GM23338 (cell line): Measurements from ENCODE around the gene PIK3IP1. TPM values are rescaled to one million over a fixed set of nuclear protein-coding genes. Genes with fewer than 3 reads are reported as not detected.

Experiments used
- ATAC-seq: fragments of 200-7000 bp; cut with Tn5 transposase; 3 replicates; pipeline ENCODE4 v1.9.1; 2020
- DNase-seq: peaks from one replicate; pipeline ENCODE4 v3.0.0-alpha.2; 2015; ENCODE audit warnings: low spot score
- H2AFZ ChIP-seq: fragments of 200-600 bp; sonication (generic); 2 replicates; pipeline ENCODE4 v1.8.0; 2016; ENCODE audit warnings: antibody characterized with exemption, mild to moderate bottlenecking, moderate library complexity
- H3F3A ChIP-seq: fragments of 200-600 bp; sonication (generic); replicated peaks from 2 replicates; pipeline ENCODE4 v1.8.0; 2017; ENCODE audit warnings: antibody characterized with exemption, mixed run types, low read depth
- H3K27ac ChIP-seq: fragments of 200-600 bp; sonication (generic); 2 replicates; pipeline ENCODE4 v1.6.1; 2016; ENCODE audit warnings: low read depth
- H3K27me3 ChIP-seq: fragments of 200-600 bp; sonication (generic); 2 replicates; pipeline ENCODE4 v1.8.0; 2016; ENCODE audit warnings: mild to moderate bottlenecking, mixed run types, moderate library complexity; ENCODE audit not compliant: insufficient read depth
- H3K36me3 ChIP-seq: fragments of 200-600 bp; sonication (generic); 2 replicates; pipeline ENCODE4 v1.8.0; 2016; ENCODE audit warnings: mild to moderate bottlenecking; ENCODE audit not compliant: insufficient read depth
- H3K4me1 ChIP-seq: fragments of 200-600 bp; sonication (generic); 2 replicates; pipeline ENCODE4 v1.8.0; 2016; ENCODE audit warnings: mild to moderate bottlenecking, moderate library complexity; ENCODE audit not compliant: insufficient read depth
- H3K4me2 ChIP-seq: fragments of 200-600 bp; sonication (generic); 2 replicates; pipeline ENCODE4 v1.7.1; 2017; ENCODE audit warnings: mixed run types
- H3K4me3 ChIP-seq: fragments of 200-600 bp; sonication (generic); 2 replicates; pipeline ENCODE4 v1.6.1; 2016; ENCODE audit warnings: mixed run types
- H3K79me2 ChIP-seq: fragments of 200-600 bp; sonication (generic); replicated peaks from 2 replicates; pipeline ENCODE4 v1.8.0; 2017; ENCODE audit warnings: mild to moderate bottlenecking; ENCODE audit not compliant: insufficient read depth
- H3K9me2 ChIP-seq: fragments of 200-600 bp; sonication (generic); 2 replicates; pipeline ENCODE4 v1.8.0; 2017; ENCODE audit not compliant: insufficient read depth
- H4K20me1 ChIP-seq: fragments of 200-600 bp; sonication (generic); replicated peaks from 2 replicates; pipeline ENCODE4 v1.8.0; 2017; ENCODE audit warnings: mild to moderate bottlenecking; ENCODE audit not compliant: insufficient read depth
- H3K27ac Mint-ChIP-seq: 2 replicates; pipeline ENCODE4 v1.8.0; 2020; ENCODE audit warnings: inconsistent platforms, mild to moderate bottlenecking, moderate library complexity, mixed read lengths
- H3K27me3 Mint-ChIP-seq: 3 replicates; pipeline ENCODE4 v1.8.0; 2022; ENCODE audit warnings: low read depth, mild to moderate bottlenecking, moderate library complexity, mixed read lengths, inconsistent platforms; ENCODE audit not compliant: insufficient read depth, poor library complexity
- H3K36me3 Mint-ChIP-seq: 3 replicates; pipeline ENCODE4 v1.8.0; 2021; ENCODE audit warnings: low read depth, mild to moderate bottlenecking, inconsistent platforms, moderate library complexity, mixed read lengths
- H3K4me1 Mint-ChIP-seq: 3 replicates; pipeline ENCODE4 v1.8.0; 2020; ENCODE audit warnings: mild to moderate bottlenecking, inconsistent platforms, mixed read lengths
- H3K4me3 Mint-ChIP-seq: 3 replicates; pipeline ENCODE4 v1.8.0; 2021; ENCODE audit warnings: moderate library complexity, mild to moderate bottlenecking, inconsistent platforms, mixed read lengths
- H3K9me3 Mint-ChIP-seq: 3 replicates; pipeline ENCODE4 v1.8.0; 2020; ENCODE audit warnings: moderate library complexity, mild to moderate bottlenecking, inconsistent platforms, mixed read lengths
- JUNB ChIP-seq: IDR thresholded peaks from one replicate; pipeline ENCODE4 v1.6.1; 2016; ENCODE audit warnings: antibody characterized with exemption; ENCODE audit not compliant: unreplicated experiment
- NANOG ChIP-seq: IDR thresholded peaks from 2 replicates; pipeline ENCODE4 v1.6.1; 2016; ENCODE audit warnings: antibody characterized with exemption, borderline replicate concordance
- POLR2AphosphoS5 ChIP-seq: IDR thresholded peaks from 2 replicates; pipeline ENCODE4 v1.6.1; 2016; ENCODE audit warnings: antibody characterized with exemption, low read depth
- STAT1 ChIP-seq: IDR thresholded peaks from one replicate; pipeline ENCODE4 v1.6.1; 2016; ENCODE audit warnings: antibody characterized with exemption; ENCODE audit not compliant: unreplicated experiment
- ZNF114 ChIP-seq: fragments of 250-450 bp; sonication (Bioruptor Pico); IDR thresholded peaks from 2 replicates; pipeline ENCODE4 v1.5.0; 2020; ENCODE audit warnings: mild to moderate bottlenecking, moderate library complexity
- polyA plus RNA-seq: library from polyadenylated mRNA; unstranded; fragments of >200 nt; fragmentation: Nextera tagmentation; extraction: Ambion mirVana; gene quantifications from 2 replicates; pipeline ENCODE4 v1.2.1, GENCODE V29; 2016
- total RNA-seq: library from RNA; depleted of rRNA; stranded (reverse); fragments of >200 nt; shearing (Covaris generic); gene quantifications from 2 replicates; pipeline ENCODE4 v1.2.3, GENCODE V29; 2014
- TF ChIP-seq, protein P1 (sequence below): fragments of 250-450 bp; sonication (Bioruptor Pico); IDR thresholded peaks from 2 replicates; pipeline ENCODE4 v1.5.0; 2020; ENCODE audit warnings: mild to moderate bottlenecking, moderate library complexity
- TF ChIP-seq, protein P2 (sequence below): IDR thresholded peaks from one replicate; pipeline ENCODE4 v1.6.1; 2018; ENCODE audit warnings: antibody characterized with exemption; ENCODE audit not compliant: unreplicated experiment
- TF ChIP-seq, protein P3 (sequence below): IDR thresholded peaks from 2 replicates; pipeline ENCODE4 v1.6.1; 2016; ENCODE audit warnings: antibody characterized with exemption

PIK3IP1 gene
- total and polyA plus RNA-seq, 2 experiments from 2014 or later: 1.1 to 2.2 TPM

GRCh38 chr22:31339148-31339832 is 47.0 kb upstream of the PIK3IP1 start:
- Histone ChIP-seq H3K4me2 (no peak overlapping the region), H3K4me3 (no peak overlapping the region), H3K79me2 (peaks cover 58% of the 10 kb centered on the region), H3K9me2 (no peaks in the 10 kb centered on the region), H3K36me3 (peaks cover 26% of the 10 kb centered on the region), H3K27ac (peak overlapping the region; percentile 76; the same call in 1 of the 2 replicates), H3F3A (peaks cover 4% of the 10 kb centered on the region), H4K20me1 (peaks cover 39% of the 10 kb centered on the region), H2AFZ (no peak overlapping the region), H3K27me3 (no peaks in the 10 kb centered on the region), H3K4me1 (peaks cover 24% of the 10 kb centered on the region)
- peaks cover 98% of the 10 kb centered on the region for H3K36me3 Mint-ChIP-seq
- no peak for TF ChIP-seq ZNF114 (CRISPR knock-in tag)
- no peak for ATAC-seq
- no peaks in the 10 kb centered on the region for H3K9me3 Mint-ChIP-seq
- H3K4me1 Mint-ChIP-seq: peaks cover 51% of the 10 kb centered on the region
- peak overlapping the region; percentile 70 for H3K27ac Mint-ChIP-seq
- DNase-seq: no peak
- H3K27me3 Mint-ChIP-seq: peaks cover 25% of the 10 kb centered on the region
- peak overlapping the region; percentile 2; the same call in 1 of the 3 replicates for H3K4me3 Mint-ChIP-seq

- H3K4me1 ChIP-seq: peaks cover 11% of the 10 kb centered on the region
- no peaks in the 10 kb centered on the region for H3K9me3 Mint-ChIP-seq
- H3K27me3 ChIP-seq: no peaks in the 10 kb centered on the region
- H3K9me2 ChIP-seq: no peaks in the 10 kb centered on the region
- no peak overlapping the region for H3K4me3 Mint-ChIP-seq
- H3K27ac Mint-ChIP-seq: no peak overlapping the region
- peaks cover 44% of the 10 kb centered on the region for H3K36me3 ChIP-seq
- peaks cover 98% of the 10 kb centered on the region for H3K36me3 Mint-ChIP-seq
- peaks cover 46% of the 10 kb centered on the region for H4K20me1 ChIP-seq
- no peak overlapping the region for H3K4me2 ChIP-seq
- H2AFZ ChIP-seq: no peak overlapping the region
- H3K27me3 Mint-ChIP-seq: peaks cover 14% of the 10 kb centered on the region
- TF ChIP-seq STAT1: no peak
- no peak for TF ChIP-seq JUNB
- TF ChIP-seq, protein P1, sequence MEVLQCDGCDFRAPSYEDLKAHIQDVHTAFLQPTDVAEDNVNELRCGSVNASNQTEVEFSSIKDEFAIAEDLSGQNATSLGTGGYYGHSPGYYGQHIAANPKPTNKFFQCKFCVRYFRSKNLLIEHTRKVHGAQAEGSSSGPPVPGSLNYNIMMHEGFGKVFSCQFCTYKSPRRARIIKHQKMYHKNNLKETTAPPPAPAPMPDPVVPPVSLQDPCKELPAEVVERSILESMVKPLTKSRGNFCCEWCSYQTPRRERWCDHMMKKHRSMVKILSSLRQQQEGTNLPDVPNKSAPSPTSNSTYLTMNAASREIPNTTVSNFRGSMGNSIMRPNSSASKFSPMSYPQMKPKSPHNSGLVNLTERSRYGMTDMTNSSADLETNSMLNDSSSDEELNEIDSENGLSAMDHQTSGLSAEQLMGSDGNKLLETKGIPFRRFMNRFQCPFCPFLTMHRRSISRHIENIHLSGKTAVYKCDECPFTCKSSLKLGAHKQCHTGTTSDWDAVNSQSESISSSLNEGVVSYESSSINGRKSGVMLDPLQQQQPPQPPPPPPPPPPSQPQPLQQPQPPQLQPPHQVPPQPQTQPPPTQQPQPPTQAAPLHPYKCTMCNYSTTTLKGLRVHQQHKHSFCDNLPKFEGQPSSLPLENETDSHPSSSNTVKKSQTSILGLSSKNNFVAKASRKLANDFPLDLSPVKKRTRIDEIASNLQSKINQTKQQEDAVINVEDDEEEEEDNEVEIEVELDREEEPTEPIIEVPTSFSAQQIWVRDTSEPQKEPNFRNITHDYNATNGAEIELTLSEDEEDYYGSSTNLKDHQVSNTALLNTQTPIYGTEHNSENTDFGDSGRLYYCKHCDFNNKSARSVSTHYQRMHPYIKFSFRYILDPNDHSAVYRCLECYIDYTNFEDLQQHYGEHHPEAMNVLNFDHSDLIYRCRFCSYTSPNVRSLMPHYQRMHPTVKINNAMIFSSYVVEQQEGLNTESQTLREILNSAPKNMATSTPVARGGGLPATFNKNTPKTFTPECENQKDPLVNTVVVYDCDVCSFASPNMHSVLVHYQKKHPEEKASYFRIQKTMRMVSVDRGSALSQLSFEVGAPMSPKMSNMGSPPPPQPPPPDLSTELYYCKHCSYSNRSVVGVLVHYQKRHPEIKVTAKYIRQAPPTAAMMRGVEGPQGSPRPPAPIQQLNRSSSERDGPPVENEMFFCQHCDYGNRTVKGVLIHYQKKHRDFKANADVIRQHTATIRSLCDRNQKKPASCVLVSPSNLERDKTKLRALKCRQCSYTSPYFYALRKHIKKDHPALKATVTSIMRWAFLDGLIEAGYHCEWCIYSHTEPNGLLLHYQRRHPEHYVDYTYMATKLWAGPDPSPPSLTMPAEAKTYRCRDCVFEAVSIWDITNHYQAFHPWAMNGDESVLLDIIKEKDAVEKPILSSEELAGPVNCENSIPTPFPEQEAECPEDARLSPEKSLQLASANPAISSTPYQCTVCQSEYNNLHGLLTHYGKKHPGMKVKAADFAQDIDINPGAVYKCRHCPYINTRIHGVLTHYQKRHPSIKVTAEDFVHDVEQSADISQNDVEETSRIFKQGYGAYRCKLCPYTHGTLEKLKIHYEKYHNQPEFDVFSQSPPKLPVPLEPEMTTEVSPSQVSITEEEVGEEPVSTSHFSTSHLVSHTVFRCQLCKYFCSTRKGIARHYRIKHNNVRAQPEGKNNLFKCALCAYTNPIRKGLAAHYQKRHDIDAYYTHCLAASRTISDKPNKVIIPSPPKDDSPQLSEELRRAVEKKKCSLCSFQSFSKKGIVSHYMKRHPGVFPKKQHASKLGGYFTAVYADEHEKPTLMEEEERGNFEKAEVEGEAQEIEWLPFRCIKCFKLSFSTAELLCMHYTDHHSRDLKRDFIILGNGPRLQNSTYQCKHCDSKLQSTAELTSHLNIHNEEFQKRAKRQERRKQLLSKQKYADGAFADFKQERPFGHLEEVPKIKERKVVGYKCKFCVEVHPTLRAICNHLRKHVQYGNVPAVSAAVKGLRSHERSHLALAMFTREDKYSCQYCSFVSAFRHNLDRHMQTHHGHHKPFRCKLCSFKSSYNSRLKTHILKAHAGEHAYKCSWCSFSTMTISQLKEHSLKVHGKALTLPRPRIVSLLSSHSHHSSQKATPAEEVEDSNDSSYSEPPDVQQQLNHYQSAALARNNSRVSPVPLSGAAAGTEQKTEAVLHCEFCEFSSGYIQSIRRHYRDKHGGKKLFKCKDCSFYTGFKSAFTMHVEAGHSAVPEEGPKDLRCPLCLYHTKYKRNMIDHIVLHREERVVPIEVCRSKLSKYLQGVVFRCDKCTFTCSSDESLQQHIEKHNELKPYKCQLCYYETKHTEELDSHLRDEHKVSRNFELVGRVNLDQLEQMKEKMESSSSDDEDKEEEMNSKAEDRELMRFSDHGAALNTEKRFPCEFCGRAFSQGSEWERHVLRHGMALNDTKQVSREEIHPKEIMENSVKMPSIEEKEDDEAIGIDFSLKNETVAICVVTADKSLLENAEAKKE (CRISPR knock-in tag): no peak
- TF ChIP-seq, protein P2, sequence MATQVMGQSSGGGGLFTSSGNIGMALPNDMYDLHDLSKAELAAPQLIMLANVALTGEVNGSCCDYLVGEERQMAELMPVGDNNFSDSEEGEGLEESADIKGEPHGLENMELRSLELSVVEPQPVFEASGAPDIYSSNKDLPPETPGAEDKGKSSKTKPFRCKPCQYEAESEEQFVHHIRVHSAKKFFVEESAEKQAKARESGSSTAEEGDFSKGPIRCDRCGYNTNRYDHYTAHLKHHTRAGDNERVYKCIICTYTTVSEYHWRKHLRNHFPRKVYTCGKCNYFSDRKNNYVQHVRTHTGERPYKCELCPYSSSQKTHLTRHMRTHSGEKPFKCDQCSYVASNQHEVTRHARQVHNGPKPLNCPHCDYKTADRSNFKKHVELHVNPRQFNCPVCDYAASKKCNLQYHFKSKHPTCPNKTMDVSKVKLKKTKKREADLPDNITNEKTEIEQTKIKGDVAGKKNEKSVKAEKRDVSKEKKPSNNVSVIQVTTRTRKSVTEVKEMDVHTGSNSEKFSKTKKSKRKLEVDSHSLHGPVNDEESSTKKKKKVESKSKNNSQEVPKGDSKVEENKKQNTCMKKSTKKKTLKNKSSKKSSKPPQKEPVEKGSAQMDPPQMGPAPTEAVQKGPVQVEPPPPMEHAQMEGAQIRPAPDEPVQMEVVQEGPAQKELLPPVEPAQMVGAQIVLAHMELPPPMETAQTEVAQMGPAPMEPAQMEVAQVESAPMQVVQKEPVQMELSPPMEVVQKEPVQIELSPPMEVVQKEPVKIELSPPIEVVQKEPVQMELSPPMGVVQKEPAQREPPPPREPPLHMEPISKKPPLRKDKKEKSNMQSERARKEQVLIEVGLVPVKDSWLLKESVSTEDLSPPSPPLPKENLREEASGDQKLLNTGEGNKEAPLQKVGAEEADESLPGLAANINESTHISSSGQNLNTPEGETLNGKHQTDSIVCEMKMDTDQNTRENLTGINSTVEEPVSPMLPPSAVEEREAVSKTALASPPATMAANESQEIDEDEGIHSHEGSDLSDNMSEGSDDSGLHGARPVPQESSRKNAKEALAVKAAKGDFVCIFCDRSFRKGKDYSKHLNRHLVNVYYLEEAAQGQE: no peak
- TF ChIP-seq, protein P3, sequence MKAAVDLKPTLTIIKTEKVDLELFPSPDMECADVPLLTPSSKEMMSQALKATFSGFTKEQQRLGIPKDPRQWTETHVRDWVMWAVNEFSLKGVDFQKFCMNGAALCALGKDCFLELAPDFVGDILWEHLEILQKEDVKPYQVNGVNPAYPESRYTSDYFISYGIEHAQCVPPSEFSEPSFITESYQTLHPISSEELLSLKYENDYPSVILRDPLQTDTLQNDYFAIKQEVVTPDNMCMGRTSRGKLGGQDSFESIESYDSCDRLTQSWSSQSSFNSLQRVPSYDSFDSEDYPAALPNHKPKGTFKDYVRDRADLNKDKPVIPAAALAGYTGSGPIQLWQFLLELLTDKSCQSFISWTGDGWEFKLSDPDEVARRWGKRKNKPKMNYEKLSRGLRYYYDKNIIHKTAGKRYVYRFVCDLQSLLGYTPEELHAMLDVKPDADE: no peak
- no peak for TF ChIP-seq ZNF114 (CRISPR knock-in tag)
- no peak for TF ChIP-seq NANOG
- no peak for TF ChIP-seq POLR2AphosphoS5
- no peak overlapping the region for H3K4me3 ChIP-seq
- peaks cover 33% of the 10 kb centered on the region for H3K4me1 Mint-ChIP-seq
- no peak overlapping the region for H3K27ac ChIP-seq
- ATAC-seq: no peak
- H3F3A ChIP-seq: no peaks in the 10 kb centered on the region; the same call in 1 of the 2 replicates
- DNase-seq: no peak
- H3K79me2 ChIP-seq: peaks cover 49% of the 10 kb centered on the region
Measured at GRCh38 chr22:31337178-31337577, 44.9 kb upstream of the PIK3IP1 start.
